ENCODE results near the gene FAM89A.

GRCh38 chr1:231037585-231038517 is 2.2 kb downstream of the FAM89A start:
- no peak for TF ChIP-seq CTCF (IDR thresholded peaks at IDR 0.05)
- TF ChIP-seq POLR2A (IDR thresholded peaks at IDR 0.05) = no peak

Measured in breast epithelium (tissue), 3 donors.